Keratinocyte (primary cell): ENCODE data around the gene ZFP1. TPM values are rescaled to one million over a fixed set of nuclear protein-coding genes. Genes with fewer than 3 reads are reported as not detected.

Experiments used
- DNase-seq: peaks from one replicate; pipeline ENCODE4 v3.0.0-alpha.2; 2011; ENCODE audit warnings: low read depth, missing footprints, low spot score
- FAIRE-seq: peaks from 2 replicates; lab custom pipeline; 2011; peaks lifted over from hg19 to GRCh38; lab: Jason Lieb, UNC
- H2AFZ ChIP-seq: 2 replicates; pipeline ENCODE4 v1.6.0; 2012; ENCODE audit warnings: low read length, control low read depth, inconsistent platforms; ENCODE audit not compliant: control insufficient read depth
- H3K27ac ChIP-seq: 2 replicates; pipeline ENCODE4 v1.5.1; 2011; ENCODE audit warnings: low read length; ENCODE audit not compliant: control insufficient read depth, insufficient read depth
- H3K27me3 ChIP-seq: 3 replicates; pipeline ENCODE4 v1.6.0; 2011; ENCODE audit warnings: low read length; ENCODE audit not compliant: control insufficient read depth, insufficient read depth; ENCODE audit errors: extremely low read depth
- H3K36me3 ChIP-seq, 2 experiments: 2 replicates in 1 of 2; 3 replicates in 1 of 2; pipeline ENCODE4 v1.5.1; 2011; ENCODE audit warnings: low read length in 2 of 2, mild to moderate bottlenecking in 1 of 2; ENCODE audit not compliant: control insufficient read depth in 2 of 2, insufficient read depth in 2 of 2; ENCODE audit errors: extremely low read depth in 1 of 2
- H3K4me1 ChIP-seq: 3 replicates; pipeline ENCODE4 v1.5.1; 2011; ENCODE audit warnings: low read length; ENCODE audit not compliant: control insufficient read depth, insufficient read depth; ENCODE audit errors: extremely low read depth
- H3K4me2 ChIP-seq: 3 replicates; pipeline ENCODE4 v1.6.0; 2011; ENCODE audit warnings: low read depth, low read length; ENCODE audit not compliant: control insufficient read depth, insufficient read depth; ENCODE audit errors: extremely low read depth
- H3K4me3 ChIP-seq, 3 experiments: fragments of 200-600 bp in 1 of 3; sonication (generic) in 1 of 3; 2 replicates in 2 of 3; 3 replicates in 1 of 3; pipeline ENCODE4 v1.5.1; 2011 to 2016; ENCODE audit warnings: low read length in 3 of 3, mild to moderate bottlenecking in 3 of 3, control low read depth in 2 of 3, inconsistent platforms in 1 of 3, low read depth in 1 of 3, mixed read lengths in 1 of 3, mixed run types in 1 of 3, moderate library complexity in 1 of 3; ENCODE audit not compliant: control insufficient read depth in 2 of 3, insufficient read depth in 2 of 3; ENCODE audit errors: extremely low read depth in 1 of 3
- H3K79me2 ChIP-seq: 2 replicates; pipeline ENCODE4 v1.6.0; 2012; ENCODE audit warnings: low read length; ENCODE audit not compliant: control insufficient read depth, insufficient read depth
- H3K9ac ChIP-seq: 3 replicates; pipeline ENCODE4 v1.6.0; 2011; ENCODE audit warnings: low read length; ENCODE audit not compliant: control insufficient read depth, insufficient read depth; ENCODE audit errors: extremely low read depth
- H3K9me1 ChIP-seq: 3 replicates; pipeline ENCODE4 v1.6.0; 2011; ENCODE audit warnings: low read length; ENCODE audit not compliant: control insufficient read depth, insufficient read depth; ENCODE audit errors: extremely low read depth
- H3K9me3 ChIP-seq: 2 replicates; pipeline ENCODE4 v1.5.1; 2012; ENCODE audit warnings: low read depth, low read length; ENCODE audit not compliant: control insufficient read depth
- H4K20me1 ChIP-seq: 3 replicates; pipeline ENCODE4 v1.6.0; 2011; ENCODE audit warnings: low read length; ENCODE audit not compliant: control insufficient read depth, insufficient read depth; ENCODE audit errors: extremely low read depth
- EZH2 ChIP-seq: IDR thresholded peaks from one replicate; pipeline ENCODE4 v1.6.1; 2012; ENCODE audit warnings: inconsistent platforms, mild to moderate bottlenecking, low read length, moderate library complexity
- dilution Hi-C: fragments of 300-500 bp; cut with MboI; formaldehyde crosslinking; loops from one replicate; pipeline ENCODE4 v1.7.0; 2020; ENCODE audit warnings: low sequenced_read_pairs; ENCODE audit not compliant: extremely low pct_ligation_motif_present
- polyA minus RNA-seq, 3 experiments: library from RNA; depleted of rRNA, polyadenylated mRNA; stranded (reverse); fragments of >200 nt; gene quantifications; 1 replicate in 1 of 3; 2 replicates in 1 of 3; 3 replicates in 1 of 3; pipeline ENCODE4 v1.2.3, GENCODE V29; 2011
- polyA plus RNA-seq, 5 experiments: library from polyadenylated mRNA; depleted of rRNA in 3 of 5; stranded (reverse) in 3 of 5; stranded (forward) in 1 of 5; unstranded in 1 of 5; fragments of >200 nt; gene quantifications; 1 replicate in 1 of 5; 2 replicates in 3 of 5; 3 replicates in 1 of 5; pipeline versions ENCODE4 v1.2.1 to v1.2.3, GENCODE V29; 2011 to 2012; ENCODE audit warnings: missing spikeins in 2 of 5, low read depth in 1 of 5, low replicate concordance in 1 of 5
- TF ChIP-seq, protein P1 (sequence below), 3 experiments: IDR thresholded peaks in 1 of 3; conservative IDR thresholded peaks in 1 of 3; optimal IDR thresholded peaks in 1 of 3; 2 replicates in 2 of 3; 3 replicates in 1 of 3; pipeline versions ENCODE3 to v1.5.1; 2011; ENCODE audit warnings: low read length in 3 of 3, mild to moderate bottlenecking in 3 of 3, moderate library complexity in 2 of 3, control low read depth in 1 of 3, inconsistent platforms in 1 of 3; ENCODE audit not compliant: insufficient read depth in 2 of 3; ENCODE audit errors: extremely low read depth in 1 of 3

The ZFP1 gene
- polyA plus RNA-seq (4.7 to 8.6 TPM (median 6.7 TPM) in 3 replicates), polyA minus RNA-seq (3.5 to 7.3 TPM (median 4.5 TPM) in 3 replicates)
- 3.4 TPM for polyA plus RNA-seq (2011; ENCODE audit: low read depth)
- polyA plus RNA-seq (2011; cell fraction: cytosol; rRNA removed), result 3.6 and 6.3 TPM in 2 replicates
- polyA plus RNA-seq (2011; cell fraction: nucleus; rRNA removed), result 5.0 and 5.4 TPM in 2 replicates
- 3.0 and 6.5 TPM in 2 replicates for polyA plus RNA-seq (2012; ENCODE audit: low replicate concordance)
- polyA minus RNA-seq (2011; cell fraction: cytosol; rRNA and poly(A)+ RNA removed), result 15.5 TPM
- 5.4 and 9.1 TPM in 2 replicates for polyA minus RNA-seq (2011; cell fraction: nucleus; rRNA and poly(A)+ RNA removed)

DNA sequence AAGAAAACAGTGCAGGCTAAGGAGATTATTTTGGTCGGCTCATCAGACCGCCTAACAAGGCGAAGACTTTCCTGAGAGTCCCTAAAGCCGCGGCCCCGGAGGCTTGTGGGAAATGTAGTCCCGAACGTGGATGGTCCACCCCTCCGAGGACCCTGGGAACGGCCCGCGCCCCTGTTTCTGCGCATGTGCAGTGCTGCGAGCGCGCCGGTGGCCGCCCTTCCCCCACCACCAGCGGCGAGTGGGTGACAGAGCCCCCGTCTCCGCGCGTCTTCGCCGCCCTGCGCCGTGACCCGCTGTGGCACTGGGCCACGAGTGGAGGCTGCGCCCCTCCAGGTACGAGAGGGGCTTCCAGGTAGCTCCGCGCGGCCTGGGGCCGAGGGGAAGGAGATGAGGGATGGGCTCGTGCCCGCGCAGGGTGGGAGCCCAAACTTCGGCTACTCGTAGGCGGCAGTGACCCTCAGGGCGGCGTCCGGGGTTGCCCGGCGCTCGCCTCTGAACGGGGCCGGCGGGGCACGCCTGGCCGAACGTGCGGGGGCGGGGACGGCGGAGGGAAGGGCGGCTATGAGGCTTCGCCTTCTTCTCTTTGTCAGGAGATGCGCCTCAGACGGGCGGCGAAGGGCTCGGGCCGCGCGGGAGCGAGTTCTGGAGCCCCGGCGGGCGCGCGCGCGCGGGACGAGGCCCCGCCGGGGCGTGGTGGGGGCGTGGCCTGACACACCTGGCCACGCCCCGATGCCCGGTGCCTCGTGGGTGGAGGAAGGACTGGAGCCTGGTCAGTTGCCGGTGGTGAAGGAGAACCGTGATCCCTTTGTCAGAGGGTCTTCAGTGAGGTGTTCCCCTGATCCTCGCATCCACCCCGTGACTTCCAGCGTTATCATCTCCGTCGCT lies at the start of gene ZFP1:
Gene ZFP1, plus strand, starts transcription at position 214 of the 885 bp plus-strand sequence. CDS start 4,428 bp downstream, outside the sequence.
- H3K79me2 ChIP-seq, result peaks cover 22% of the 10 kb centered on the region
- no peaks in the 10 kb centered on the region for H4K20me1 ChIP-seq
- FAIRE-seq (no peak), DNase-seq (peak; percentile 28)
- TF ChIP-seq EZH2, result no peak
- TF ChIP-seq, protein P1, sequence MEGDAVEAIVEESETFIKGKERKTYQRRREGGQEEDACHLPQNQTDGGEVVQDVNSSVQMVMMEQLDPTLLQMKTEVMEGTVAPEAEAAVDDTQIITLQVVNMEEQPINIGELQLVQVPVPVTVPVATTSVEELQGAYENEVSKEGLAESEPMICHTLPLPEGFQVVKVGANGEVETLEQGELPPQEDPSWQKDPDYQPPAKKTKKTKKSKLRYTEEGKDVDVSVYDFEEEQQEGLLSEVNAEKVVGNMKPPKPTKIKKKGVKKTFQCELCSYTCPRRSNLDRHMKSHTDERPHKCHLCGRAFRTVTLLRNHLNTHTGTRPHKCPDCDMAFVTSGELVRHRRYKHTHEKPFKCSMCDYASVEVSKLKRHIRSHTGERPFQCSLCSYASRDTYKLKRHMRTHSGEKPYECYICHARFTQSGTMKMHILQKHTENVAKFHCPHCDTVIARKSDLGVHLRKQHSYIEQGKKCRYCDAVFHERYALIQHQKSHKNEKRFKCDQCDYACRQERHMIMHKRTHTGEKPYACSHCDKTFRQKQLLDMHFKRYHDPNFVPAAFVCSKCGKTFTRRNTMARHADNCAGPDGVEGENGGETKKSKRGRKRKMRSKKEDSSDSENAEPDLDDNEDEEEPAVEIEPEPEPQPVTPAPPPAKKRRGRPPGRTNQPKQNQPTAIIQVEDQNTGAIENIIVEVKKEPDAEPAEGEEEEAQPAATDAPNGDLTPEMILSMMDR (optimal IDR thresholded peaks at IDR 0.05 in 1 of 3, IDR thresholded peaks at IDR 0.05 in 1 of 3, conservative IDR thresholded peaks at IDR 0.05 in 1 of 3; ENCODE audit: extremely low read depth in 1 of 3, insufficient read depth in 2 of 3, low read length in 3 of 3), result no peak
- no peaks in the 10 kb centered on the region for H3K9me1 ChIP-seq
- no peaks in the 10 kb centered on the region for H3K9me3 ChIP-seq
- H3K27ac ChIP-seq, result peak within 1 kb of the TSS; percentile 89
- H3K9ac ChIP-seq, result peak within 1 kb of the TSS; percentile 93
- H3K27me3 ChIP-seq, result no peaks in the 10 kb centered on the region
- H3K4me1 ChIP-seq, result peaks cover 7% of the 10 kb centered on the region
- no peaks in the 10 kb centered on the region for H3K36me3 ChIP-seq
- H3K4me2 ChIP-seq, result peak within 1 kb of the TSS; percentile 86
- H2AFZ ChIP-seq, result peak within 1 kb of the TSS; percentile 97
- dilution Hi-C loops, result no loop called here
- H3K4me3 ChIP-seq, result peak within 1 kb of the TSS; percentile 87 to 97 (median 95)

GRCh38 chr16:75099075-75099667 lies 49.2 kb upstream of the ZFP1 start:
- Histone ChIP-seq H3K79me2 (no peaks in the 10 kb centered on the region), H3K4me2 (no peak overlapping the region), H4K20me1 (no peaks in the 10 kb centered on the region), H3K9ac (no peak overlapping the region), H3K4me1 (peaks cover 38% of the 10 kb centered on the region), H3K27me3 (no peaks in the 10 kb centered on the region), H2AFZ (no peak overlapping the region), H3K9me3 (no peaks in the 10 kb centered on the region), H3K9me1 (peaks cover 12% of the 10 kb centered on the region), H3K36me3 (peaks cover 2 to 7% of the 10 kb centered on the region in 2 experiments), H3K27ac (no peak overlapping the region), H3K4me3 (no peak overlapping the region)
- DNase-seq (no peak), FAIRE-seq (peak; percentile 13)
- dilution Hi-C loops, result no loop called here
- TF ChIP-seq EZH2, result no peak
- TF ChIP-seq, protein P1 (optimal IDR thresholded peaks at IDR 0.05 in 1 of 3, IDR thresholded peaks at IDR 0.05 in 1 of 3, conservative IDR thresholded peaks at IDR 0.05 in 1 of 3; ENCODE audit: extremely low read depth in 1 of 3, insufficient read depth in 2 of 3, low read length in 3 of 3), result no peak
